Keratinocyte (primary cell): Measurements from ENCODE around the gene ADAMTS13.

ENCODE experiments used
- EZH2 ChIP-seq: IDR thresholded peaks from one replicate; pipeline ENCODE4 v1.6.1; 2012; ENCODE audit warnings: inconsistent platforms, mild to moderate bottlenecking, low read length, moderate library complexity
- TF ChIP-seq, protein P1 (sequence below), 3 experiments: IDR thresholded peaks in 1 of 3; conservative IDR thresholded peaks in 1 of 3; optimal IDR thresholded peaks in 1 of 3; 2 replicates in 2 of 3; 3 replicates in 1 of 3; pipeline versions ENCODE3 to v1.5.1; 2011; ENCODE audit warnings: low read length in 3 of 3, mild to moderate bottlenecking in 3 of 3, moderate library complexity in 2 of 3, control low read depth in 1 of 3, inconsistent platforms in 1 of 3; ENCODE audit not compliant: insufficient read depth in 2 of 3; ENCODE audit errors: extremely low read depth in 1 of 3

DNA sequence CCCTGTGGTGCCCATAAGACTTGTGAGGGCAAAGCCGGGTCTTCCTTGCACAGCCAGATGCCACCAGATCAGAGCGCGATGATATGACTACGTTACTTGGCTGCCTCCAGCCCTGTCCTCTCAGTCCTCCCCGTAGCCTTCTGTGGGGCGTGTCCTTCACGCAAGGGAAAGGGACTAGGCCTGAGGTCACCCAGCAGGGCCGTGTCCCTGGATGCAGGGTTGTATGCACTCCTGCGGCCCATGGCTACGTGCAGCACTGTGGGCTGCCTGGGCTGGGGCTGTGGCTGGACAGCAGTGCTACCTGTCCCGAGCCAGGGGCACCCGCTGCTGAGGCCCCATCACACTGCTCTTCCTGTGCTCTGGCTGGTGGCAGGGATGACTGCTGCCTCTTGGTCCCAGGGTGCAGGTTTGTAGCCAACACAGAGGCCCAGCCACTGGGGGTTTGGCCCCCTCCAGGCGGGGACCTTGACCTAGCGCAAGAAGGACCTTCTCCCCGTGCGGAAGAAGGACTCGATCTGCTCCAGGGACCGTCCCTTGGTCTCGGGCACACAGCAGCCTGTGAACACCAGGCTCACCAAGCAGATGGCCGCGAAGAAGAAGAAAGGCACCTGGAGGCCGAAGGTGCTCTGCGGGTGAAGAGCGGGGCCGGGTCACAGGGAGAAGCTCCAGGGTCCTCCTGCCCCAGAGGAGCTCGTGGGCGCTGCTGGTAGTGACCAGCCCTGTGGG is 49.5 kb downstream of the ADAMTS13 start:
- TF ChIP-seq EZH2, result no peak
- TF ChIP-seq, protein P1, sequence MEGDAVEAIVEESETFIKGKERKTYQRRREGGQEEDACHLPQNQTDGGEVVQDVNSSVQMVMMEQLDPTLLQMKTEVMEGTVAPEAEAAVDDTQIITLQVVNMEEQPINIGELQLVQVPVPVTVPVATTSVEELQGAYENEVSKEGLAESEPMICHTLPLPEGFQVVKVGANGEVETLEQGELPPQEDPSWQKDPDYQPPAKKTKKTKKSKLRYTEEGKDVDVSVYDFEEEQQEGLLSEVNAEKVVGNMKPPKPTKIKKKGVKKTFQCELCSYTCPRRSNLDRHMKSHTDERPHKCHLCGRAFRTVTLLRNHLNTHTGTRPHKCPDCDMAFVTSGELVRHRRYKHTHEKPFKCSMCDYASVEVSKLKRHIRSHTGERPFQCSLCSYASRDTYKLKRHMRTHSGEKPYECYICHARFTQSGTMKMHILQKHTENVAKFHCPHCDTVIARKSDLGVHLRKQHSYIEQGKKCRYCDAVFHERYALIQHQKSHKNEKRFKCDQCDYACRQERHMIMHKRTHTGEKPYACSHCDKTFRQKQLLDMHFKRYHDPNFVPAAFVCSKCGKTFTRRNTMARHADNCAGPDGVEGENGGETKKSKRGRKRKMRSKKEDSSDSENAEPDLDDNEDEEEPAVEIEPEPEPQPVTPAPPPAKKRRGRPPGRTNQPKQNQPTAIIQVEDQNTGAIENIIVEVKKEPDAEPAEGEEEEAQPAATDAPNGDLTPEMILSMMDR (optimal IDR thresholded peaks at IDR 0.05 in 1 of 3, IDR thresholded peaks at IDR 0.05 in 1 of 3, conservative IDR thresholded peaks at IDR 0.05 in 1 of 3; ENCODE audit: extremely low read depth in 1 of 3, insufficient read depth in 2 of 3, low read length in 3 of 3), result no peak
